RWPE2 (cell line): ENCODE measurements around the gene SUN1.
A peak's percentile ranks its signal among the peaks of the same experiment; 100 is the strongest.

Experiments
- ATAC-seq: fragments of 200-7000 bp; cut with Tn5 transposase; 3 replicates; pipeline ENCODE4 v1.9.1; 2021; ENCODE audit warnings: low read depth
- DNase-seq: peaks from one replicate; pipeline ENCODE4 v3.0.0-alpha.2; 2020; ENCODE audit warnings: low spot score
- H3K27ac ChIP-seq: fragments of 450-650 bp; 2 replicates; pipeline ENCODE4 v1.5.1; 2017; ENCODE audit warnings: mild to moderate bottlenecking; ENCODE audit not compliant: poor library complexity, severe bottlenecking
- H3K27me3 ChIP-seq: fragments of 250-450 bp; sonication (Bioruptor Pico); 2 replicates; pipeline ENCODE4 v1.5.1; 2021; ENCODE audit warnings: mild to moderate bottlenecking, moderate library complexity; ENCODE audit not compliant: insufficient read depth, poor library complexity, severe bottlenecking
- H3K36me3 ChIP-seq: fragments of 250-450 bp; sonication (Bioruptor Pico); 2 replicates; pipeline ENCODE4 v1.5.1; 2020; ENCODE audit warnings: low read depth, mild to moderate bottlenecking, moderate library complexity
- H3K4me1 ChIP-seq: fragments of 250-450 bp; sonication (Bioruptor Pico); 2 replicates; pipeline ENCODE4 v1.5.1; 2021; ENCODE audit warnings: mild to moderate bottlenecking, moderate library complexity; ENCODE audit not compliant: insufficient read depth, poor library complexity, severe bottlenecking
- H3K4me3 ChIP-seq: fragments of 250-450 bp; sonication (Bioruptor Pico); 2 replicates; pipeline ENCODE4 v1.5.1; 2021; ENCODE audit warnings: mild to moderate bottlenecking, moderate library complexity; ENCODE audit not compliant: severe bottlenecking
- H3K9me3 ChIP-seq: fragments of 250-450 bp; sonication (Bioruptor Pico); 2 replicates; pipeline ENCODE4 v1.5.1; 2021; ENCODE audit warnings: mild to moderate bottlenecking, moderate library complexity; ENCODE audit not compliant: severe bottlenecking
- CTCF ChIP-seq: fragments of 450-650 bp; IDR thresholded peaks from one replicate; pipeline ENCODE4 v1.5.1; 2017; ENCODE audit warnings: mild to moderate bottlenecking, moderate library complexity; ENCODE audit not compliant: poor library complexity, severe bottlenecking

The SUN1 gene

GRCh38 chr7:784971-785370 is 47.3 kb upstream of the SUN1 start:
- TF ChIP-seq CTCF = no peak
- H3K36me3 ChIP-seq = peaks cover 47% of the 10 kb centered on the region
- ATAC-seq = no peak

GRCh38 chr7:785416-785815 is 46.9 kb upstream of the SUN1 start:
- Histone ChIP-seq H3K4me3 (no peak overlapping the region), H3K9me3 (no peaks in the 10 kb centered on the region), H3K27me3 (no peaks in the 10 kb centered on the region), H3K36me3 (peaks cover 43% of the 10 kb centered on the region), H3K4me1 (no peaks in the 10 kb centered on the region), H3K27ac (no peak overlapping the region)
- no peak for ATAC-seq
- DNase-seq = no peak
- TF ChIP-seq CTCF = no peak

More at GRCh38 chr7:784971-785370, 47.3 kb upstream of the SUN1 start:
- Histone ChIP-seq H3K4me3 (no peak overlapping the region), H3K27ac (no peak overlapping the region), H3K27me3 (no peaks in the 10 kb centered on the region), H3K4me1 (no peaks in the 10 kb centered on the region), H3K9me3 (no peaks in the 10 kb centered on the region)
- DNase-seq = no peak

- H3K4me1 ChIP-seq = no peaks in the 10 kb centered on the region
- ATAC-seq (peak; percentile 79), DNase-seq (no peak)
- H3K27me3 ChIP-seq = no peaks in the 10 kb centered on the region
- TF ChIP-seq CTCF = peak; percentile 89
- H3K9me3 ChIP-seq = no peaks in the 10 kb centered on the region
- H3K4me3 ChIP-seq = no peak overlapping the region
- H3K27ac ChIP-seq = no peak overlapping the region
- peaks cover 32% of the 10 kb centered on the region for H3K36me3 ChIP-seq
Observed at GRCh38 chr7:786472-787255, 45.6 kb upstream of the SUN1 start.

DNA sequence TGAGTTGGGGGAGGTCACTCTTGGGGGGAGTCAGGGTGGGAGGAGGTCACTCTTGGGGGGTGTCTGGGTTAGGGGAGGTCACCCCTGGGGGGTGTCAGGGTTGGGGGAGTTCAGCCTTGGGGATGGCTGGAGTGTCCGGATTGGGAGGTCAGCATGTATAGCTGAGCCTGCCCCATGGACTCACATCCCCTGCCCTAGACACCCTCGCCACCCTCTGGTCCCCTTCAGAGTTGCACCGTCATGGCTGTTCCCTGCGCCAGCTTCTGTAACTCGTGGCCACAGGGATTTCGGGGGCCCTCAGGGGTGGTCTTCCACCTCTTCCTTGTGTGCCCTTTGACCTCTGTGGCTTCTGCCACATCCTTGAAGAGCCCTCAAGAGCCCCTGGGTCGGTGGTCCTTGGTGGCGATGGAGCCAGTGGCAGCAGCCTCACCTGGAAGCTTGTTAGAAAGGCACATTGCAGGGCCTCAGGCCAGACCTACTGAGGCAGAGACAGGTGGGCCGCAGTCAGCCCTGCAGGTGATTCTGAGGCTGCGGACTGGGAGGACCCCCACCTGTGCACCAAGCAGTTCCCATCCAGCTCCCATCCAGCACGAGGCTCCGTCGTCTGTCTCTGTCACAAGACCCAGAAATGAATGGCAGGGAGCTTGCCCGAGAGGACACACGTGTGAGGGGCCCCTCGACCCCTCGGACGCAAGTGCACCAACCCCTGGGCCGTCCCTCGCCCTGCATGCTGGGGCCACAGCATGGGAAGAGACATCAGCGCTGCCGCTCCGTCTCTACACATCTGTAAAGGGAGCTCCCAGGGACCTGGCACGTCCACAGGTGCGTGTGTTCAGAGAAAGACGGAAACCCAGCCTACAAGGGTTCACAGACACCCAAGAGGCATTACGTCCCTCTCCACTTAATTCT is 44.7 kb upstream of the SUN1 start:
- H3K27ac ChIP-seq = no peak overlapping the region
- no peak for TF ChIP-seq CTCF
- no peak overlapping the region for H3K4me3 ChIP-seq
- no peaks in the 10 kb centered on the region for H3K9me3 ChIP-seq
- DNase-seq (no peak), ATAC-seq (no peak)
- H3K36me3 ChIP-seq = peaks cover 29% of the 10 kb centered on the region
- H3K27me3 ChIP-seq = no peaks in the 10 kb centered on the region
- no peaks in the 10 kb centered on the region for H3K4me1 ChIP-seq
